ENCODE measurements around the gene EPS15. TPM values are rescaled to one million over a fixed set of nuclear protein-coding genes. Genes with fewer than 3 reads are reported as not detected.

EPS15 gene
- total and polyA plus RNA-seq, 2 donors (not counting 1 experiment from before 2014, with no cell fraction given) = 40.3 to 151 TPM

- Mint-ChIP-seq H3K27me3 (no peaks in the 10 kb centered on the region), H3K9me3 (ENCODE audit: insufficient read depth) (no peaks in the 10 kb centered on the region), H3K4me3 (no peak overlapping the region), H3K27ac (no peak overlapping the region), H3K4me1 (peaks cover 23% of the 10 kb centered on the region)
- no peaks in the 10 kb centered on the region for H3K36me3 ChIP-seq (replicated peaks in 1 of 2; ENCODE audit: control extremely low read depth in 1 of 2, control insufficient read depth in 1 of 2, extremely low read depth in 1 of 2, insufficient read depth in 2 of 2, low read length in 1 of 2)
- ChIA-PET POLR2A (no interaction called here), CTCF (interaction anchor here (1.9 kb wide), 1 partner anchor 11 kb away, joined by 8 read pairs; no protein-coding TSS in a partner anchor)
- no peak overlapping the region for H3K4me2 ChIP-seq (replicated peaks; ENCODE audit: low read depth, low read length, poor library complexity, severe bottlenecking)
- TF ChIP-seq CTCF (IDR thresholded peaks at IDR 0.05) = no peak
- TF ChIP-seq EZH2 (IDR thresholded peaks at IDR 0.05; ENCODE audit: borderline replicate concordance, insufficient read depth, low read depth, low read length, poor library complexity, severe bottlenecking) = no peak
- H3K4me1 ChIP-seq (ENCODE audit: control insufficient read depth in 2 of 2, insufficient read depth in 2 of 2, low read length in 2 of 2) = peaks cover 5 to 9% of the 10 kb centered on the region in 2 donors
- no peak overlapping the region for H2AFZ ChIP-seq (ENCODE audit: insufficient read depth, low read depth, low read length, poor library complexity, severe bottlenecking)
- no peaks in the 10 kb centered on the region for H3K9me3 ChIP-seq (ENCODE audit: control extremely low read depth in 1 of 3, control insufficient read depth in 2 of 3, insufficient read depth in 1 of 3, low read length in 2 of 3)
- H3K4me3 ChIP-seq (ENCODE audit: control extremely low read depth in 1 of 5, extremely low read depth in 1 of 5, insufficient read depth in 1 of 5, low read depth in 2 of 5, low read length in 4 of 5) = no peak overlapping the region
- H3K27me3 ChIP-seq (replicated peaks in 1 of 4; ENCODE audit: control extremely low read depth in 1 of 4, control insufficient read depth in 3 of 4, insufficient read depth in 4 of 4, low read length in 3 of 4) = no peaks in the 10 kb centered on the region
- ATAC-seq (ENCODE audit: low read depth) = no peak
- no peaks in the 10 kb centered on the region for H4K20me1 ChIP-seq (ENCODE audit: control insufficient read depth, insufficient read depth, low read length, poor library complexity, severe bottlenecking)
- no peak for DNase-seq
- intact Hi-C loops (cut with micrococcal nuclease) = loop anchor here (5.0 kb wide), 1 partner anchor 843 kb away; the partner anchor contains the start of gene CC2D1B
- no peak overlapping the region for H3K9ac ChIP-seq (ENCODE audit: low read length)
- 100% methylated on average over 2 of the region's 4 CpGs for WGBS (ENCODE audit: insufficient coverage)
- H3K79me2 ChIP-seq (ENCODE audit: control insufficient read depth, insufficient read depth, low read length) = no peaks in the 10 kb centered on the region
- H3K27ac ChIP-seq (ENCODE audit: low read length in 2 of 2) = no peak overlapping the region
Observed at GRCh38 chr1:51523931-51524330, 4.9 kb upstream of the EPS15 start.

- no CpG with 5 or more reads among the region's 3 CpGs for WGBS (ENCODE audit: insufficient coverage)
- H3K79me2 ChIP-seq (ENCODE audit: control insufficient read depth, insufficient read depth, low read length) = peaks cover 29% of the 10 kb centered on the region
- TF ChIP-seq EZH2 (IDR thresholded peaks at IDR 0.05; ENCODE audit: borderline replicate concordance, insufficient read depth, low read depth, low read length, poor library complexity, severe bottlenecking) (no peak), CTCF (IDR thresholded peaks at IDR 0.05) (no peak)
- H3K4me3 ChIP-seq (ENCODE audit: control extremely low read depth in 1 of 5, extremely low read depth in 1 of 5, insufficient read depth in 1 of 5, low read depth in 2 of 5, low read length in 4 of 5) = no peak overlapping the region
- H3K27ac ChIP-seq (ENCODE audit: low read length in 2 of 2) = peak overlapping the region in 1 of 2 donors; percentile 38
- H2AFZ ChIP-seq (ENCODE audit: insufficient read depth, low read depth, low read length, poor library complexity, severe bottlenecking) = peak overlapping the region; percentile 12
- peak overlapping the region; percentile 62 for H3K27ac Mint-ChIP-seq
- H3K27me3 ChIP-seq (replicated peaks in 1 of 4; ENCODE audit: control extremely low read depth in 1 of 4, control insufficient read depth in 3 of 4, insufficient read depth in 4 of 4, low read length in 3 of 4) = no peaks in the 10 kb centered on the region
- H3K4me3 Mint-ChIP-seq = no peak overlapping the region
- no peaks in the 10 kb centered on the region for H3K9me3 Mint-ChIP-seq (ENCODE audit: insufficient read depth)
- ChIA-PET POLR2A (interaction anchor here (0.6 kb wide), 1 partner anchor 1032 kb away, joined by 5 read pairs; the partner anchor contains the start of gene TUT4), CTCF (interaction anchor here (3.6 kb wide), 1 partner anchor 14 kb away, joined by 21 read pairs; no protein-coding TSS in a partner anchor)
- peaks cover 44% of the 10 kb centered on the region for H3K4me1 Mint-ChIP-seq
- intact Hi-C loops (cut with micrococcal nuclease) = loop anchor here (5.0 kb wide), 1 partner anchor 847 kb away; the partner anchor contains the start of gene CC2D1B
- H3K4me1 ChIP-seq (ENCODE audit: control insufficient read depth in 2 of 2, insufficient read depth in 2 of 2, low read length in 2 of 2) = peaks cover 25 to 28% of the 10 kb centered on the region in 2 donors
- H3K27me3 Mint-ChIP-seq = no peaks in the 10 kb centered on the region
- no peaks in the 10 kb centered on the region for H3K9me3 ChIP-seq (ENCODE audit: control extremely low read depth in 1 of 3, control insufficient read depth in 2 of 3, insufficient read depth in 1 of 3, low read length in 2 of 3)
- no peak overlapping the region for H3K9ac ChIP-seq (ENCODE audit: low read length)
- H4K20me1 ChIP-seq (ENCODE audit: control insufficient read depth, insufficient read depth, low read length, poor library complexity, severe bottlenecking) = peaks cover 4% of the 10 kb centered on the region
- H3K4me2 ChIP-seq (replicated peaks; ENCODE audit: low read depth, low read length, poor library complexity, severe bottlenecking) = no peak overlapping the region
- no peaks in the 10 kb centered on the region for H3K36me3 ChIP-seq (replicated peaks in 1 of 2; ENCODE audit: control extremely low read depth in 1 of 2, control insufficient read depth in 1 of 2, extremely low read depth in 1 of 2, insufficient read depth in 2 of 2, low read length in 1 of 2)
- no peak for ATAC-seq (ENCODE audit: low read depth)
- peak; percentile 42 for DNase-seq
Observed at GRCh38 chr1:51520700-51521248, 1.7 kb upstream of the EPS15 start.

Measured in B cell (primary cell).